H1 (cell line): ENCODE measurements around the gene AGAP1. TPM values are rescaled to one million over a fixed set of nuclear protein-coding genes. Genes with fewer than 3 reads are reported as not detected.

Experiments used
- CTCF ChIA-PET: fragments of 300-600 bp; sonication (Branson Sonifier 250); formaldehyde crosslinking; loops from one replicate; lab custom pipeline; 2021; ENCODE audit not compliant: partially characterized antibody; lab: Charles Lee
- POLR2A ChIA-PET: fragments of 300-600 bp; sonication (Branson Sonifier 250); formaldehyde crosslinking; loops from one replicate; lab custom pipeline; 2021; ENCODE audit warnings: inconsistent platforms; ENCODE audit not compliant: partially characterized antibody; lab: Charles Lee
- DNase-seq, 2 experiments: peaks; one replicate each; pipeline versions ENCODE4 v3.0.0 to v3.0.0-alpha.2; 2010 to 2022; ENCODE audit warnings: low spot score in 2 of 2, low read depth in 1 of 2, mixed read lengths in 1 of 2
- FAIRE-seq: peaks from 2 replicates; lab custom pipeline; 2011; peaks lifted over from hg19 to GRCh38; lab: Jason Lieb, UNC
- H2AFZ ChIP-seq: 2 replicates; pipeline ENCODE4 v1.8.1; 2012; ENCODE audit warnings: low read length, inconsistent platforms
- H2AK5ac ChIP-seq: 2 replicates; pipeline ENCODE4 v1.6.1; 2013; ENCODE audit warnings: low read depth, low read length
- H2BK120ac ChIP-seq: replicated peaks from 2 replicates; pipeline ENCODE3; 2013; ENCODE audit warnings: low read depth, low read length, inconsistent platforms
- H2BK12ac ChIP-seq: 2 replicates; pipeline ENCODE4 v1.6.1; 2013; ENCODE audit warnings: low read depth, low read length
- H2BK15ac ChIP-seq: 2 replicates; pipeline ENCODE4 v1.6.1; 2013; ENCODE audit warnings: low read length
- H2BK20ac ChIP-seq: 2 replicates; pipeline ENCODE4 v1.6.1; 2013; ENCODE audit warnings: low read length
- H2BK5ac ChIP-seq: 2 replicates; pipeline ENCODE4 v1.6.1; 2013; ENCODE audit warnings: low read depth, low read length
- H3K14ac ChIP-seq: 2 replicates; pipeline ENCODE4 v1.6.1; 2013; ENCODE audit warnings: inconsistent platforms; ENCODE audit not compliant: insufficient read length
- H3K18ac ChIP-seq: 2 replicates; pipeline ENCODE4 v1.6.1; 2013; ENCODE audit warnings: low read length; ENCODE audit errors: extremely low read depth
- H3K23ac ChIP-seq: 2 replicates; pipeline ENCODE4 v1.6.1; 2013; ENCODE audit warnings: inconsistent platforms; ENCODE audit not compliant: insufficient read length
- H3K23me2 ChIP-seq: 2 replicates; pipeline ENCODE4 v1.6.1; 2013; ENCODE audit warnings: low read depth, low read length
- H3K27ac ChIP-seq: 2 replicates; pipeline ENCODE4 v1.6.1; 2011; ENCODE audit warnings: low read depth, low read length, inconsistent platforms
- H3K27me3 ChIP-seq, 4 experiments: replicated peaks in 1 of 4; 1 replicate in 1 of 4; 2 replicates in 3 of 4; pipeline versions ENCODE4 v1.6.1 to v1.8.1; 2011 to 2013; ENCODE audit warnings: low read length in 3 of 4, mild to moderate bottlenecking in 3 of 4, inconsistent platforms in 2 of 4, mixed read lengths in 2 of 4, moderate library complexity in 1 of 4; ENCODE audit not compliant: control insufficient read depth in 3 of 4, insufficient read depth in 3 of 4; ENCODE audit errors: extremely low read depth in 1 of 4
- H3K36me3 ChIP-seq, 4 experiments: 2 replicates each; pipeline versions ENCODE4 v1.6.1 to v1.8.1; 2011 to 2013; ENCODE audit warnings: mild to moderate bottlenecking in 4 of 4, low read length in 3 of 4, moderate library complexity in 2 of 4, control low read depth in 1 of 4, inconsistent platforms in 1 of 4; ENCODE audit not compliant: insufficient read depth in 4 of 4, control insufficient read depth in 2 of 4
- H3K4ac ChIP-seq: replicated peaks from 2 replicates; pipeline ENCODE3; 2013; ENCODE audit warnings: low read length, low read depth, mixed read lengths, inconsistent platforms; ENCODE audit not compliant: insufficient read length
- H3K4me1 ChIP-seq, 4 experiments: replicated peaks in 1 of 4; 1 replicate in 1 of 4; 2 replicates in 3 of 4; pipeline versions ENCODE4 v1.6.1 to v1.8.1; 2011 to 2013; ENCODE audit warnings: low read length in 3 of 4, inconsistent platforms in 2 of 4, mixed read lengths in 1 of 4; ENCODE audit not compliant: insufficient read depth in 4 of 4, control insufficient read depth in 3 of 4
- H3K4me2 ChIP-seq, 2 experiments: 2 replicates each; pipeline versions ENCODE4 v1.6.1 to v1.8.1; 2011 to 2013; ENCODE audit warnings: low read depth in 2 of 2, low read length in 2 of 2, control low read depth in 1 of 2, inconsistent platforms in 1 of 2, mild to moderate bottlenecking in 1 of 2; ENCODE audit not compliant: insufficient read depth in 1 of 2
- H3K4me3 ChIP-seq, 4 experiments: fragments of 200-600, 300-600 bp in 1 of 4; sonication (generic), shearing (Covaris generic), sonication (Bioruptor Twin) in 1 of 4; 2 replicates each; pipeline versions ENCODE4 v1.5.1 to v1.8.1; 2011 to 2016; ENCODE audit warnings: low read length in 4 of 4, low read depth in 3 of 4, control low read depth in 2 of 4, inconsistent platforms in 2 of 4, mild to moderate bottlenecking in 2 of 4, mixed read lengths in 1 of 4, moderate library complexity in 1 of 4; ENCODE audit not compliant: insufficient read depth in 2 of 4; ENCODE audit errors: extremely low read depth in 1 of 4
- H3K56ac ChIP-seq: replicated peaks from 2 replicates; pipeline ENCODE3; 2013; ENCODE audit warnings: low read depth, mild to moderate bottlenecking, mixed read lengths, low read length, inconsistent platforms; ENCODE audit not compliant: insufficient read length
- H3K79me1 ChIP-seq: 2 replicates; pipeline ENCODE4 v1.6.1; 2013; ENCODE audit warnings: low read depth, low read length, control low read depth
- H3K79me2 ChIP-seq, 2 experiments: 2 replicates each; pipeline versions ENCODE4 v1.6.1 to v1.8.1; 2012 to 2013; ENCODE audit warnings: low read length in 2 of 2, mild to moderate bottlenecking in 2 of 2, inconsistent platforms in 1 of 2; ENCODE audit not compliant: insufficient read depth in 2 of 2, control insufficient read depth in 1 of 2
- H3K9ac ChIP-seq, 4 experiments: replicated peaks in 1 of 4; 1 replicate in 1 of 4; 2 replicates in 3 of 4; pipeline versions ENCODE4 v1.6.1 to v1.8.1; 2011 to 2013; ENCODE audit warnings: low read depth in 3 of 4, low read length in 3 of 4, control low read depth in 2 of 4, mild to moderate bottlenecking in 2 of 4, moderate library complexity in 2 of 4, inconsistent platforms in 1 of 4; ENCODE audit errors: extremely low read depth in 1 of 4
- H3K9me3 ChIP-seq, 2 experiments: 2 replicates each; pipeline versions ENCODE4 v1.6.1 to v1.8.1; 2012 to 2013; ENCODE audit warnings: mild to moderate bottlenecking in 2 of 2, moderate library complexity in 2 of 2, control low read depth in 1 of 2, inconsistent platforms in 1 of 2, low read depth in 1 of 2, low read length in 1 of 2, mixed read lengths in 1 of 2; ENCODE audit not compliant: insufficient read depth in 2 of 2
- H4K20me1 ChIP-seq, 2 experiments: replicated peaks in 1 of 2; 2 replicates each; pipeline versions ENCODE3 to v1.8.1; 2011 to 2013; ENCODE audit warnings: inconsistent platforms in 2 of 2, low read length in 2 of 2, mild to moderate bottlenecking in 1 of 2; ENCODE audit not compliant: insufficient read depth in 2 of 2, control insufficient read depth in 1 of 2
- H4K5ac ChIP-seq: 2 replicates; pipeline ENCODE4 v1.6.1; 2013; ENCODE audit warnings: low read length, low read depth, mixed read lengths, inconsistent platforms; ENCODE audit not compliant: insufficient read length
- H4K8ac ChIP-seq: 2 replicates; pipeline ENCODE4 v1.8.0; 2013; ENCODE audit warnings: mild to moderate bottlenecking, moderate library complexity, low read length, inconsistent platforms; ENCODE audit not compliant: insufficient read depth; ENCODE audit errors: extremely low read depth
- H4K91ac ChIP-seq: replicated peaks from 2 replicates; pipeline ENCODE3; 2013; ENCODE audit warnings: low read length, mixed read lengths, inconsistent platforms; ENCODE audit not compliant: insufficient read length
- KDM1A ChIP-seq: fragments of 200-600, 300-600 bp; sonication (generic); IDR thresholded peaks from 2 replicates; pipeline ENCODE4 v1.7.1; 2016; ENCODE audit warnings: mild to moderate bottlenecking, low read length, borderline replicate concordance
- MAFK ChIP-seq: IDR thresholded peaks from 2 replicates; pipeline ENCODE4 v1.6.1; 2012; ENCODE audit warnings: low read depth, mild to moderate bottlenecking, improper control_type of control experiment, low read length
- RAD21 ChIP-seq, 2 experiments: IDR thresholded peaks in 1 of 2; conservative IDR thresholded peaks in 1 of 2; 2 replicates each; pipeline ENCODE4 v1.6.1; 2011; ENCODE audit warnings: low read depth in 2 of 2, low read length in 2 of 2, improper control_type of control experiment in 1 of 2, inconsistent platforms in 1 of 2, mild to moderate bottlenecking in 1 of 2, moderate library complexity in 1 of 2
- RBBP5 ChIP-seq: IDR thresholded peaks from 2 replicates; pipeline ENCODE4 v1.7.1; 2012; ENCODE audit warnings: low read depth, mild to moderate bottlenecking, inconsistent platforms, low read length, moderate library complexity, borderline replicate concordance
- RFX5 ChIP-seq: IDR thresholded peaks from 2 replicates; pipeline ENCODE4 v1.6.1; 2011; ENCODE audit warnings: low read depth, low read length, improper control_type of control experiment, borderline replicate concordance
- YY1 ChIP-seq: IDR thresholded peaks from 2 replicates; pipeline ENCODE4 v1.6.1; 2011; ENCODE audit warnings: low read depth, mild to moderate bottlenecking, low read length
- WGBS, 2 experiments: shearing (Covaris generic) in 1 of 2; methylation state at CpG; one replicate each; pipeline versions ENCODE4 v1.1.6 to v1.1.7; 2013 to 2015; ENCODE audit warnings: low lambda C conversion rate in 2 of 2, mixed read lengths in 2 of 2, inconsistent platforms in 1 of 2, low coverage in 1 of 2, missing lambda C conversion rate in 1 of 2; ENCODE audit not compliant: insufficient replicate concordance in 2 of 2, insufficient coverage in 1 of 2, insufficient read length in 1 of 2; ENCODE audit errors: extremely low coverage in 1 of 2, missing lambda C conversion rate in 1 of 2; 5-methylcytosine and 5-hydroxymethylcytosine counted together
- polyA plus RNA-seq, 7 experiments: library from polyadenylated mRNA; depleted of rRNA in 3 of 7; stranded (reverse) in 5 of 7; unstranded in 2 of 7; fragments of >200 nt in 5 of 7; fragments of 200-250 nt in 2 of 7; gene quantifications; 1 replicate in 5 of 7; 2 replicates in 1 of 7; 4 replicates in 1 of 7; pipeline versions ENCODE4 v1.2.1 to v1.2.3, GENCODE V29; 2011 to 2013; ENCODE audit warnings: missing spikeins in 2 of 7, mixed read lengths in 2 of 7
- total RNA-seq: library from RNA; stranded (reverse); fragmentation: NEBNext Ultra II Directional; extraction: Animal tissue kit (Norgen Biotek cat#: 25700); gene quantifications from 2 replicates; pipeline ENCODE4 v1.2.1, GENCODE V29; 2021

Gene AGAP1
- total and polyA plus RNA-seq, 2 of the 8 experiments (the other 6 are each of a cell fraction or from before 2014, with no cell fraction given): 18.1 to 39.4 TPM

GRCh38 chr2:236107942-236108625 lies 614.2 kb downstream of the AGAP1 start:
- no peak overlapping the region for H2BK20ac ChIP-seq
- no peak overlapping the region for H2BK15ac ChIP-seq
- peak overlapping the region; percentile 76 for H4K91ac ChIP-seq
- no peak overlapping the region for H3K9ac ChIP-seq
- peaks cover 0 to 22% (median 11%) of the 10 kb centered on the region in 4 experiments; a peak in 6 of 7 replicates for H3K4me1 ChIP-seq
- DNase-seq: no peak
- H2BK120ac ChIP-seq: no peak overlapping the region
- H3K4me2 ChIP-seq: peak overlapping the region in 1 of 2 experiments; percentile 1; a peak in 1 of 4 replicates
- no peak overlapping the region for H2AFZ ChIP-seq
- H3K4ac ChIP-seq: no peak overlapping the region
- H4K8ac ChIP-seq: no peak overlapping the region
- H4K5ac ChIP-seq: no peak overlapping the region
- H4K20me1 ChIP-seq: peaks cover 2 to 3% of the 10 kb centered on the region in 2 experiments
- H3K18ac ChIP-seq: no peak overlapping the region; the same call in 1 of the 2 replicates
- no peak overlapping the region for H2AK5ac ChIP-seq
- no peak for FAIRE-seq
- ChIA-PET POLR2A (no interaction called here), CTCF (interaction anchor here (0.6 to 2.1 kb wide), 10 partner anchors 9 to 176 kb away, joined by 3 to 7 read pairs (median 3); no protein-coding TSS in a partner anchor)
- no peak overlapping the region for H3K14ac ChIP-seq
- H2BK5ac ChIP-seq: peak overlapping the region; percentile 72; the same call in 1 of the 2 replicates
- no peaks in the 10 kb centered on the region for H3K79me2 ChIP-seq
- no peak overlapping the region for H3K27ac ChIP-seq
- no peak overlapping the region for H3K23ac ChIP-seq
- no peaks in the 10 kb centered on the region for H3K36me3 ChIP-seq
- 67% methylated on average over 20 of the region's 20 CpGs; no CpG with 5 or more reads in 1 of the 2 experiments for WGBS, 2 experiments
- TF ChIP-seq RBBP5 (no peak), MAFK (no peak), RAD21 (IDR thresholded peaks at IDR 0.05 in 1 of 2, conservative IDR thresholded peaks at IDR 0.05 in 1 of 2; ENCODE audit: low read depth in 2 of 2, low read length in 2 of 2) (no peak), YY1 (no peak), KDM1A (no peak), RFX5 (no peak)
- H3K56ac ChIP-seq: no peak overlapping the region
- H3K4me3 ChIP-seq: no peak overlapping the region
- H3K27me3 ChIP-seq: no peaks in the 10 kb centered on the region
- H3K79me1 ChIP-seq: no peaks in the 10 kb centered on the region
- no peaks in the 10 kb centered on the region for H3K9me3 ChIP-seq
- H2BK12ac ChIP-seq: peak overlapping the region; percentile 71; the same call in 1 of the 2 replicates
- H3K23me2 ChIP-seq: no peaks in the 10 kb centered on the region
